Activated T-helper 1 cell treated with anti-CD3 and anti-CD28 coated beads, Interleukin-2, amount 50 U/mL, for 16 hours (primary cell): ENCODE measurements around the gene TUT4.

Source experiments
- DNase-seq, 2 donors: peaks; one replicate each; pipeline ENCODE4 v3.0.0-alpha.2; 2020; ENCODE audit warnings: low read depth in 1 of 2, low spot score in 1 of 2

Gene TUT4

DNA sequence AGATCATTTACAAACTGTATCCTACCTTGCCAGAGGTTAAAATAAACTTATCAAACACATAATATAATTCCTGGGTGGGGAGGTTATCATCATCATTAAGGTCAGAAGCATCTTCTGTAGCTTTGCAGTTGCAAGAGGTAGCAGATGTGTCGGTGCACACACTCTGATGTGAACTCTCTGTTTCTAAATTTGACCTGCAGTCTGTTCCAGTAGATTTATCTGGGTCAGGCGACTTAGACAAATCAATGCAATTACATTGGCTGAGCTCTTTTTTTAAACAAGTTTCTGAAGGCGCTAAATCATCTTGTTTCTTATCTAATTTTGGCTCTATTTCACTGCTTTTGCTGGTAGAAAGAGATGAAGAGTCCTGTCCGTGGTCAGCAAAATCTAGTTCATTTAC lies 78.1 kb downstream of the TUT4 start:
- no peak for DNase-seq

DNA sequence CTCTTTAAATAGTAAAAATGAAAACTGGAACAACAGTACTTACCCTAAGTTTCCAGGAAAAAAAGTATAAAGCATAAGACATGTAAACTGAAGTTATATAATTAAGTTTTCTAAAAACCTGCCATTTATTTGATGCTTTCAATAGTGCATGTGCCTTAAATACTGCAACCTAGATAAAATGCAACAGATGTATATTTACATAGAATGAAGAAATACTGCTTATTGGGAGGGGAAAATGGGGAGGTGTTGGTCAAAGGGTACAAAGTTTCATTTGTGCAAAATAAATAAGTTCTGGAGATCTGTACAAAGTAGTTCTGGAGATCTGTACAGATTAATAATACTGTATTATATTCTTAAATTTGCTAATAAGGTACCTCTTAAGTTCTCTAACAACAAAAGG lies 79.9 kb downstream of the TUT4 start:
- DNase-seq: no peak

DNA sequence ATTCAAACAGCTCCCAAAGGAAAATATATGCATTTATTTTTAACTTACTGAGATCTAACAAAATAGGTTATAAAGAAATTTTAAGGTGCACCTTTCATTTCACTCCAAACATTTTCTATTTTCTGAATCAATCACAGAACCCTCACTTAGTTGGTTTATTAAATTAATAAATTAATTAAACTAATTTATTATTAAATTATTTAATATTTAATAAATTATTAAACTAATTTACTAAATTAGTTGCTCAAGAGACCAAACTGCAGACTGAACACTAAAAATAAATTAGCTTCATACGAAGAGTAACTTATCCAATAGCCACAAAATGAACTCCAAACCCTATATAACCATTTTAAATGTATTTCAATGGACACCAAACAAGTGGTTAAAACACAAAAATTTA lies 80.5 kb downstream of the TUT4 start:
- DNase-seq: no peak

DNA sequence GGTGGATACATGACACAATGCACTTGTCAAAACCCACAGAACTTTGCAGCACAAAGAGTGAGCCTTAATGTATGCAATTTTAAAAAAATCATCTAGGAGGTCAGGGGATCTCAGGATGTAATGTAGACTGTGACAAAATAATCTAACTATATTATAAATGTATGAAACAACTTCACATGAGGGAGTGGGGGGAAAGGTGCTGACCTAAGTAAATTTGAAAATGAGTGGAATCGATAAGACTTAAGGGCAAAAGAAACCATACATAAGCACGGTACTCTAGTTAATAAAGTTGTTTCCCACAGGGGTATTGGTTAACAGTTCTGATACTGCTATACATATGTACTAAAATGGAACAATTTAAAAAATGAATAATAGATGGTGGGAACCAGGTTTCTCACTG lies 83.8 kb downstream of the TUT4 start:
- no peak for DNase-seq

DNA sequence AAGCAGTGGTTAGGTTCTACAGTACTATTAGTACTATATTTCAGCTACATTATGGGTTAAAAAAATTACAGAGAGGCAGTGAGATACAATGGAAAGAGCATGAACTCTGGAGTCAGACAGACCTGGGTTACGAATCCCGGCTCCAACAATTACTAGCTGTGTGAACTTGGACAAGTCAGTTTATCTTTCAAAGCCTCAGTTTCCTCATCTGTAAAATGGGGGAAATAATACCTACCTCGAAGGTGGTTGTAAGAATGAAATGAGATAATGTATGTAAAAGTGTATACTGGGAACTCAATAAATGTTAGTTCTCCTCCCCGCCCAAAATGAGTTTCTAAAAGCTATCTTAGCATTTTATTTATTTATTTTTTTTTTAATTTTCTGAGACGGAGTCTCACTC lies 89.0 kb downstream of the TUT4 start:
- no peak for DNase-seq

DNA sequence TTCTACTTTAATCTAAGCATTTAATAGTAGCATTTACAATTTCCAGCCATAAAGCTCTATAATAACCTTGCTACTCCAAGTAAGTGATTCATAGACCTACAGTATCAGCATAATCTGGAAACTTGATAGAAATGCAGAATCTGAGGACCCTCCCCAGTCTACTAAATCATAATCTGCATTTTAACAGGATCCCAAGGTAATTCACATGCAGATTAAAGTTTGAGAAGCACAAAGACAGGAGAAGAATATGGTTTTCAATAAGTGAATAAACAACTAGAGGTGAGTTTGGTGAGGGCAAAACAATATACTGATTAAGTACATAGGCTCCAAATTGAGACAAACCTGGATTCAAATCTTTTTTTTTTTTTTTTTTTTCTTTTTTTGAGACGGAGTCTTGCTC lies 91.1 kb downstream of the TUT4 start:
- DNase-seq: no peak

DNA sequence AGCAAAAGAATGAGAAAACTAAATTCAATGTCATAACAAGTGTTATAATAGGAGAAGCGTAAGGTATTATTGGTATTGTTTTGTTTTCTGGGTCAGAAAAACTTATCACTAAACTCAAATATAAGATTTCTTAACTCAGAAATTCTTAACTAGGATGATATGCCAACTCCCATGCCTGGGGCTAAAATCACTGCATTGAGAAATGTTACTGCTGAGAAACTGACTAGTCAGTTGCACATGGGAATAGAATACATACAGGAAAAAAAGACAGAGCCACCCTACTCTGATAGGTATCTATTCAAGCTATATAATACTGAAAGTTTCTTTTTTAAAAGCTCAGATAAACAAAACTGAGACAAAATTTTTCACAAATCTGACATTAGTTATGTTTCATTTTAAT lies 92.2 kb downstream of the TUT4 start:
- no peak for DNase-seq

DNA sequence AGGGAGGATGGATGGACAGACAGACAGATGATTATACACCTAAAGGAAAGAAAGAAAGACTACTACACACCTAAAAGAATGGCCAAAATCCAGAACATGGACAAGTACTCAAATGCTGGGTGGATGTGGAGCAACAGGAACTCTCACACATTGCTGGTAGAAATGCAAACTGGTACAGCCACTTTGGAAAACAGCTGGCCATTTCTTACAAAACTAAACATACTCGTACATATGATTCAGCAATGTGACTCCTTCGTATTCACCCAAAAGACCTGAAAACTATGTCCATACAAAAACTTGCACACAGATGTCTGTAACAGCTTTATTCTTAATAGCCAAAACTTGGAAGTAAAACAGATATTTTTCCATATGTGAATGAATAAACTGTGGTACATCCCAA lies 97.2 kb downstream of the TUT4 start:
- DNase-seq: no peak

DNA sequence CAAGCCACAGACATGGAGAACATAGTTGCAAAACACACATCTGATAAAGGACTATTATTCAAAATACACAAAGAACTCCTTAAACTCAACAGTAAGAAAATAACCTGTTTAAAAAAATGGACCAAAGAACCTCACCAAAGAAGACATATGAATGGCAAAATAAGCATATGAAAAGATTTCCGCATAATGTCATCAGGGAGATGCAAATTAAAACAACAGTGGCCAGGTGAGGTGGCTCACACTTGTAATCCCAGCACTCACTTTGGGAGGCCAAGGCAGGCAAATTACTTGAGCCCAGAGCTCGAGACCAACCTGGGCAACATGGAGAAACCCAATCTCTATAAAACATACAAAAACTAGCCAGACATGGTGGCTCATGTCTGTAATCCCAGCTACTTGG lies 98.1 kb downstream of the TUT4 start:
- no peak for DNase-seq

DNA sequence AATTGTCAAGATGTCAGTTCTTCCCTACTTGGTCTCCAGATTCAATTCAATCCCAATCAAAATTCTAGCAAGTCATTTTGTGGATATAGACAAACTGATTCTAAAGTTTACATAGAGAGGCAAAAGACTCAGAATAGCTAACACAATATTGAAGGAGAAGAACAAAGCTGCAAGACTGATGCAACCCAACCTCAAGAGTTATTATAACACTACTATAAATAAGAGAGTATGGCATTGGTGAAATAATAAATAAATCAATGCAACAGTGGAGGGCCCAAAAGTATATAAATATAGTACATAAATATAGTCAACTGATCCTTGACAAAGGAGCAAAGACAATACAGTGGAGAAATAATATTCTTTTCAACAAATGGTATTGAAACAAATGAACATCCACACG lies 98.8 kb downstream of the TUT4 start:
- DNase-seq: no peak

DNA sequence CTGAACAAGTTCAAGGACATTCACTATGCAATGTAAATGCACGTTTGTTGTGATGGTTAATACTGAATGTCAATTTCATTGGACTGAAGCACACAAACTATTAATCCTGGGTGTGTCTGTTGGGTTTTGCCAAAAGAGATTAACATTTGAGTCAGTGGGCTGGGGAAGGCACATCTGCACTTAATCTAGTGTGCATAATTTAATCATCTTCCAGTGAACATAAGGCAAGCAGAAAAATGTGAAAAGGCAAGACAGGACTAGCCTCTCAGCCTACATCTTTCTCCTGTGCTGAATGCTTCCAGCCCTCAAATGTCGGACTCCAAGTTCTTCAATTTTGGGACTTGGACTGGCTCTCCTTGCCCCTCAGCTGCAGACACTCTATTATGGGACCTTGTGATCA lies 108.4 kb downstream of the TUT4 start:
- DNase-seq: no peak

DNA sequence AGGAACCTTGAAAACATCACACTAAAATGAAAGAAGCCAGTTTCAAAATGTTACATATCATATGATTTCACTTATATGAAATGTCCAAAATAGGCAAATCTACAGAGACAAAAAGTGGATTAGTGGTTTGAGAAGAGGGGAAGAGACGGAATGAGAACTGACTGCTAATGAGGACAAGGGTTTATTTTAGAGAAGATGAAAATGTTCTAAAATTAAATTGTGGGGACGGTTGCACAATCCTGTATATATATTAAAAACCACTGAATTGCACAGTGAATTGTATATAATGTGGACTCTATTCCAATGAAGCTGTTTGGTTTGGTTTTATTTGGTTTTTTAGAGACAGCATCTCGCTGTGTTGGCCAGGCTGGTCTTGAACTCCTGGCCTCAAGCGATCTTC lies 112.9 kb downstream of the TUT4 start:
- no peak for DNase-seq

DNA sequence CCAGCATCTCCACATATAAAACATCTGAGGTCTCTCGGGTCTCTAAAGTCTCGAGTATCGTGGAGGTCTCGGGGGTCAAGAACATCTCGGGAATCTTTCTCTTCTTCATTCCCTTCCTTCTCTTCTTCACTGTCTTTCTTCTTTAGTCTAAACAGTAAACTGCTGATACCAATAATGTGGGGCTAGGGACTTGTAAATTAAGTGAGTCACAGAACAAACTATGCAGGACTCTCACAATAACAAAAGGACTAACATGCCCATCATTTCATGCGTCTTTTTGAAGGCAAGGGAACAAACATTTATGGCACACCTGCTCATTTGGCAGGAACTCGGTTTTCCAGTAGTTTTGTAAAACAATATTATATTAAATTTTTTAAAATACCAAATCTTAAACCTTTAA lies 116.1 kb downstream of the TUT4 start:
- no peak for DNase-seq

DNA sequence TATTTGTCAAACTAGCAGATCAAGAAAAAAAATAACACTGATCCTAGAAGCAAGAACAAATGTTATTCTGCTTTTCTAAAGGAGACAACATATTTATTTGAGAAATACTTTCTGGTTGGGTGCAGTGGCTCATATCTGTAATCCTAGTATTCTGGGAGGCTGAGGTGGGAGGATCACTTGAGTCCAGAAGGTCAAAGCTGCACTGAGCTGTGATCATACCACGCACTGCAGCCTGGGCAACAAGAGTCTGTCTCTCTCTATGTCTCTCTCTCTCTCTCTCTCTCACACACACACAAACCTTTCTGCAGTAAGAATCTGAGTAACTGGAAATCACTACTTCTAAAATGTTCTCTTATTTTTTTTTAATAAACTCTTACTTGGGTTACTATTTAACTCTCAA lies 117.2 kb downstream of the TUT4 start:
- DNase-seq: no peak

DNA sequence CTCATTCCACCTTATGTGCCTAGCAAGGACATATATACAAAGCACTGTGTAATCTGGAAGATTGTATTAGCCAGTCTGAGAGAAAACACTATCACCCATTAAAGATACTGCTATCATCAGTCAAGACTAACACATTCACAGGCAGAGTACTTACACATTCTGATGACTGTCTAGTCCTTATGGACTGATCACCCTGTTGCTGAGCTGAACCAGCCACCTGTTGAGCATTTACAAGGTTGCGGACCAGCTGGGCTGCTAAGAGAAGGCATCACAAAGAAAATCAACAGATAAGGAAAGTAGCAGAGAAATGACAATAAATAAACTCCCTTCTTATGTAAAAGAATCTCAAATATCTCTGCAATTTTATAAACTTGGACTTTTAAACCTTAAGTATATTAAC lies 117.7 kb downstream of the TUT4 start:
- no peak for DNase-seq

DNA sequence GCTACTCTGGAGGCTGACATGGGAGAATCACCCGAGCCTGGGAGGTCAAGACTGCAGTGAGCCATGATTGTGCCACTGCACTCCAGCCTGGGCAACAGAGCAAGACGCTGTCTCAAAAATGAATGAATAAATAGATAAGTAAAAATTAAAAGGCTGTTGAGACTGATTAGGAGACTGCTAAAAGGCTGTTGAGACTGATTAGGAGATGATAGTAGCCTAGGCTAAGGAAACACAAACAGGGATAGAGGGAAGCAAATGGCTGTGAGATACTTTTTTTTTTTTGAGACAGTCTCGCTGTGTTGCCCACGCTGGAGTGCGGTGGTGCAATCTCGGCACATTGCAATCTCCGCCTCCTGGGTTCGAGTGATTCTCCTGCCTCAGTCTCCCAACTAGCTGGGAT lies 120.1 kb downstream of the TUT4 start:
- DNase-seq: no peak

DNA sequence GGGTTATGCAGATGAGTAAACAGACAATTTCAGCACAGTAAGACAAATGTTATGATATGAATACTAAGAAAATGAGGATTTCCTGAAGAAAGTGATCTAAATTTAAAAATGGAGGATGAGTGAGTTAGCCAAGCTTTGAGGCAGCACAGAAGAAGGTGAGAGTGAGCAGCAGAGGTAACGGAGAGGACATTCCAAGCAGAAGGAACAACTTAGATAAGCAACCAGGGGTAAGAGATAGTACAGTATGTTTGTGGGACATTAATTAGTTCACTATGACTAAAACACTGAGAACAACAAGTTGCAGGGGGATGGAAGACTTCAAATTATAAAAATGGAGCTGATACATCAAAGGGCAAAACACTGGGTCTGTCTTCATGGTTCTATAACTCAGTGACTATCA lies 125.7 kb downstream of the TUT4 start:
- DNase-seq: no peak

DNA sequence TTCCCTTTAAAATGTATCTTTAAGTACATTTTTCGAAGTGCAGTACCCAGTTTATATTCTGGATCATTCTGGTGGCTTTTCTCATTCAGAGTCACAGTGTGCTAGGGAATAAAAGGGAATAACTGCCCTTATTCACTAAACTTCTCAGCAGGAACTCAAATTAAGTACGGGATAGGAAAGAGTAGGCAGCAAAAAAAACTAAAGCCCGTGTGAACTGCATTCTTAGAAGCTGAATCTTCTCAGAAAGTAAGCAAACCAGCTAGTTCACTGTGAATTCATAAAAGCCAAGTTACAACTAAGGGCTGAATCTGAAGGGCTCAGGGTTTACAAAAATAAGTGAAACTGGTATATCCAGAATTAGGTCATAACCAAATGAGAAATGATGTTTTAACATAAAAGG lies 126.5 kb downstream of the TUT4 start:
- DNase-seq: no peak

DNA sequence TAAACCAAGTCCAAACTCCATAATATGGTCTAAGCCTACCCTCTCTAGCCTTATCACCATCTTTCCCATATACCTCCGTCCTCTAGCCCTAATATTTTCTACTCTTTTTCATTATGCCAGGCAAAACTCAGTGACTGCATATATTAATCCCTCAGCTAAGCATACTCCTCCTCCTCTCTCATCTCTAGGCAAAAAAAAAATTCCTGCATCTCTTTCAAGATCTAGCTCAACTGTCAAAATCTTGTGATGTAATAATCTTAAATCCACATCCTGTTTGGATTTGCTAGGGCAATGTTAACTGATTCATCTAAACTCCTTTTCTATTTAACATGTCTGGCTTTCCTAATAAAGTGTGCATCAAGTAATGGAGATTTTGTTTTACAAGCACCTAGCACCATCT lies 128.1 kb downstream of the TUT4 start:
- no peak for DNase-seq

DNA sequence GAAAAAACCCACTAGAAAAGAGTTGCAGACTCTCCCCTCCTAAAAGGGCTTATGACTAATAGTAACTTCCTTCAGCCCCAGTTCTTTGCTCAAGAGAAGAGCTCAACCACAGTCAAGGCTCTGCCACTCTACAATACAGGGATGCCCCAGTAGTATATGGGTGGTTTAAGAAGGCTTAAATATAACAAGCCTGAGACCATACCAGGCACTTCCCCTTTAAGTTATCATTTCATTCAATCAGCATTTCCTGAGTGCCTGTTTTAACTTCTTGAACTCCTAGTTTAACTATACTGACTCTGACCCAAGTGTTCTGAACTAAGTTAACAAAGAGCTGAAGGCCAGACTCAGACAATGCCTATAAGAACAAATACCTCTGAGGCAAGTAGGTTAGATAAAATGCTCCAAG lies 128.7 kb downstream of the TUT4 start:
- no peak for DNase-seq

DNA sequence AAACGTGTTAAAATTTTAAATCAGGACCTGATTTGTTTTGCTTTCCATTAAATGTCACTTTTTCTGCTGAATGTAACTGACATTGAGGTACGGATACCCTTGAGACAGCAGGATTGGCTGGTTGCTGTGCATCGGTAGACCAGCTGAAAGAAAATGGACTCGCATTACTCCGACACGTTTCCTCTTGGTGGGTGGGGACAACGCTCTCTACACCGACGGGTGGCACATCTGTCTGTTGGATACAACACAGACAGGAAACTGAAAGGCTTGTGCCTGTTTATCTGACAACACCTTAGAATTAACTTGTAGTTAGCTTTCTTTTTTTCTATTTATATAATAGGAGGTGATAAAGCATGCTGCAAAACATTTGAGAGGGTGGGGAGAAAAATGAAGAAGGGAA lies 129.1 kb downstream of the TUT4 start:
- DNase-seq: peak; percentile 46 to 51

DNA sequence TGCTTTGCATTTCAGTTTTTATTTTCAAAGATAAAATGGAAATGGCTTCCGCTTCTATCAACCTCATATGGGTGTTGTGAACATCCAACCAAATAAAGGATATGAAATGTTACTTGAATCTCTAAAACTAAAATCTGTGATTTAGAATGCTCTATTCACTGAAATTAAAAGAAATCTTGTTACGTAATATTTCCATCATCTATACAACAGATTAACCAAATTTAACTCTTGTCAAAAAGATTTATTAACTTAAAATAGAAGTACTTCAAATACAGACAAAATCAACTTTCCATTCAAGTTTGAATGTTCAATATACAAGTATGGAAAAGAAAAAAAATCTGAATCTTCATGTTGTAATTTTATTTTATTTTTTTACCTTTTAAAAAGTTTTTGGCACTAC lies 129.8 kb downstream of the TUT4 start:
- no peak for DNase-seq

DNA sequence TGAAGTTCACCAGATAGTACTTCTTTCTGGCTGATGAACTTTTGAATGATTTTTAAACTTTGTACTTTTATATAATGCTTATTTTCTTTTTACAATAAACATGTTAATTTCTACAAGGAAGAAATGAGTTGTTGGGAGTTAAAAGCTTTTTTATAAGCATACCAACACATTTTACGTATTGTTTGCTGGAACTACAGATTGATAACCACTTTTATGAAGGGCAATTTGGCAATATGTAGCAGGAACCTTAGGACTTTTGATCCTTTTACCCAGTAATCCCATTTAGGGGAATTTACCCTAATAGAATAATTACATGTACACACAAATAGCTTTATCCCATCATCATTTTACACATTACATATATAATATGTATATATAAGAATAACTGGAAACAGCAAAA lies 132.2 kb downstream of the TUT4 start:
- DNase-seq: no peak

DNA sequence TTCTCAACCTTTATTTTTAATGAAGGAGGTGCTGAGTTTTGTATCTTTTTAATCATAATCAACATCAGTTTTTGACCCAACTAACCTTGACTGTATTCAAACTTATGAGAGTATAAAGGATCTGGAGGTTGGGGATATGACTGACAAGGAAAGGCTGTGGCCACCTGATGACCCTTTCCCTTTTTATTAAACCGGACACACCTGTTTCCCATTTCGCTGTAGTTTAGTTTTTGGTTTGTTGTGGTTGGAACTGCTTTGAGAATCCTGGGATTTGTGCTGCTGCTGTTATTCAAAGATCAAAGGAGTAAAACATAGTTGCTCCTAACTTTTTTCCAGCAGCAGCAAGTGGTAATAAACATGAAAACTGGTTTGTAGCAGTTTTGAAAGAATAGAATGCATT lies 136.1 kb downstream of the TUT4 start:
- DNase-seq: no peak
